HEK293 (cell line): Measurements from ENCODE around the gene MTA3.

Experiments
- CTCF ChIP-seq: fragments of 450-650 bp; formaldehyde crosslinking; IDR thresholded peaks from 2 replicates; pipeline ENCODE4 v1.5.1; 2016; ENCODE audit warnings: missing biosample characterization, missing genetic modification characterization
- WT1 ChIP-seq: fragments of 450-650 bp; formaldehyde crosslinking; IDR thresholded peaks from 2 replicates; pipeline ENCODE4 v1.5.1; 2016; ENCODE audit warnings: missing biosample characterization, missing genetic modification characterization
- ZNF501 ChIP-seq: fragments of 450-650 bp; formaldehyde crosslinking; IDR thresholded peaks from 2 replicates; pipeline ENCODE4 v1.5.1; 2016; ENCODE audit warnings: missing biosample characterization, missing genetic modification characterization
- ZNF830 ChIP-seq: fragments of 450-650 bp; IDR thresholded peaks from 2 replicates; pipeline ENCODE4 v1.5.0; 2018; ENCODE audit warnings: missing biosample characterization, missing genetic modification characterization, low read depth, mild to moderate bottlenecking, moderate library complexity
- TF ChIP-seq, protein P1 (sequence below): sonication (generic); formaldehyde crosslinking; IDR thresholded peaks from 2 replicates; pipeline ENCODE4 v1.8.1; 2022; ENCODE audit warnings: mild to moderate bottlenecking, moderate library complexity, missing genetic modification reagents

DNA sequence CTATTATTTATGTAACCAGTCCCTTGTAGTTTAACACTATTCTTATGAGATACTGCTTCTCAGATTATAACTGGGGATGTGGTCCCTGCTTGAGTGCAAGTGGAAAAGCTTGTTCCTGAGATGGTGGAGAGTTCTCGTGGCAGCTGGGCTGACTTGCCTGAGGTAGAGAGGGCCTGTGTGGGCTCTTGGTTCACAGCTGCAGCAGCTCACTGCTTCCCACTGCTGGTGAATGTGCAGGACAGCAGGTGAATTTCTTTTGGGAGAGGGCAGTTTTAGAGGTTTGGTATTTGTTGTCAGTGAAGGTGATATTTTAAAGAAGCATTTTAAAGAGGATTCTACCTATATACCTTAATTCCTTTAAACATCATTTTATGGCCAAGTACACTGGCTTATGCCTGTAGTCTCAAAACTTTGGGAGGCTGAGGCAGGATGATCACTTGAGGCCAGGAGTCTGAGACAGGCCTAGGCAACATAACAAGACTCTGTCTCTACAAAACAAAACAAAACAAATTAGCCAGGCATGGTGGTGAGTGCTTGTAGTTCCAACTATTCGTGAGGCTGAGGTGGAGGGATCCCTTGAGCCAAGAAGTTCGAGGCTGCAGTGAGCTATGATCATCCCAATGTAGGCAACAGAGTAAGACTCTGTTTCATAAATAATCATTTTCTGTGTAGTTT, 94.8 kb downstream of the MTA3 start:
- peak; percentile 56; the same call in 1 of the 2 replicates for TF ChIP-seq CTCF (tag by site-specific recombination)
- no peak for TF ChIP-seq WT1 (tag by site-specific recombination)
- TF ChIP-seq, protein P1, sequence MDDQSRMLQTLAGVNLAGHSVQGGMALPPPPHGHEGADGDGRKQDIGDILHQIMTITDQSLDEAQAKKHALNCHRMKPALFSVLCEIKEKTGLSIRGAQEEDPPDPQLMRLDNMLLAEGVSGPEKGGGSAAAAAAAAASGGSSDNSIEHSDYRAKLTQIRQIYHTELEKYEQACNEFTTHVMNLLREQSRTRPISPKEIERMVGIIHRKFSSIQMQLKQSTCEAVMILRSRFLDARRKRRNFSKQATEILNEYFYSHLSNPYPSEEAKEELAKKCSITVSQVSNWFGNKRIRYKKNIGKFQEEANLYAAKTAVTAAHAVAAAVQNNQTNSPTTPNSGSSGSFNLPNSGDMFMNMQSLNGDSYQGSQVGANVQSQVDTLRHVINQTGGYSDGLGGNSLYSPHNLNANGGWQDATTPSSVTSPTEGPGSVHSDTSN (CRISPR knock-in tag): no peak
- TF ChIP-seq ZNF501 (tag by site-specific recombination): no peak
- TF ChIP-seq ZNF830 (tag by site-specific recombination): no peak
